GM21515 (cell line): Measurements from ENCODE around the gene POLDIP3.
"Not testable (repeated sequence)": the region's sequence is repeated elsewhere in the genome, so short reads cannot be mapped to it uniquely, and the experiment has no call there.

Experiments used
- ATAC-seq: cut with Tn5 transposase; IDR thresholded peaks from one replicate; pipeline ENCODE4 v1.9.1; 2021; ENCODE audit not compliant: unreplicated experiment

POLDIP3 gene

GRCh38 chr22:42561856-42562255, 52.8 kb downstream of the POLDIP3 start:
- no peak for ATAC-seq

DNA sequence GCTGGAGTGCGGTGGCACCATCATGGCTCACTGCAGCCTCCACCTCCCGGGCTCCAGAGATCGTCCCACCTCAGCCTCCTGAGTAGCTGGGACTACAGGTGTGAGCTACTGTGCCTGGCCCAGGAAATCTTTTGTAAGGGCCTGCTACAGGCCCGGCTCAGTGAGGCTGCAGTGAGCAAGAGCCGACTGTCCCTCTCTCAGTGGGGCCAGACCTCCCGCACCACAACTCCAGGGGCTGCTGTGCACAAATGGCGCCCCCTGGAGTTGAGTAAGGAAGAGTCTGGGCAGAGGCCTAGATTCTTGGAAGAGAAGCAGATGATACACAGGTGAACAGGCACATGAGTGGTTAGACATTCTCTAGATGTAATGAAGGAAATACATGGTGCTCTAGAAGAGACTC, 53.9 kb downstream of the POLDIP3 start:
- ATAC-seq = no peak

DNA sequence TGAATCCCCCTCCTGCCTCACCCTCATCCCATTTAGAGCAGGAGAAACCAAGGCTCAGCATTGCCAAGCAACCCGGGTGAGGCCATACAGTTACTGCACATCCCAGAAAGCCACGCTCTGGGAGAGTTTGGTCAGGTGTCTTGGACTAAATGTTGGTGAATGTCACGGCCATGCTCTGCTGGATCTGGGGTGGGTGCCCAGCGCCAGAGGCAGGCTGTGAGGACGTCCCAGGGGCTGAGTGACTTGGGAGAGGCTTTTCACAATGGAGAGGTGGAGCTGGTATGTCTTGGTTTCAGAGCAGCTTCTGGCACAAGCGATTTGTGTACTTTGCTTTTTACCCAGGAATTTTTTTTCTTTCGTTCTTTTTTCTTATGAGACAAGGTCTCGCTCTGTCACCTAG, 54.3 kb downstream of the POLDIP3 start:
- ATAC-seq = no peak

GRCh38 chr22:42553475-42554361, 61.0 kb downstream of the POLDIP3 start, which contains the start of gene SERHL2:
TSS of gene SERHL2 (plus strand) at chr22:42553956. CDS start at chr22:42554021, 65 bp downstream.
- ATAC-seq = peak; percentile 57

DNA sequence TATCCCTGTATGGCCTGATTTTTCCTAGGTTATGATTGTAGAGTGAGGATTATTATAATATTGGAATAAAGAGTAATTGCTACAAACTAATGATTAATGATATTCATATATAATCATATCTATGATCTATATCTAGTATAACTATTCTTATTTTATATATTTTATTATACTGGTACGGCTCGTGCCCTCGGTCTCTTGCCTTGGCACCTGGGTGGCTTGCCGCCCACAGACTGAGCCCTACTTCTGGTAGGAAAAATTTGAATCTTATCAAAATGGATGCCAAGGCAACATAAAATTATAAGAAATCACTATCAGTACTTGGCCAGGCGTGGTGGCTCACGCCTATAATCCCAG, 62.4 kb downstream of the POLDIP3 start:
- not testable (repeated sequence) for ATAC-seq

DNA sequence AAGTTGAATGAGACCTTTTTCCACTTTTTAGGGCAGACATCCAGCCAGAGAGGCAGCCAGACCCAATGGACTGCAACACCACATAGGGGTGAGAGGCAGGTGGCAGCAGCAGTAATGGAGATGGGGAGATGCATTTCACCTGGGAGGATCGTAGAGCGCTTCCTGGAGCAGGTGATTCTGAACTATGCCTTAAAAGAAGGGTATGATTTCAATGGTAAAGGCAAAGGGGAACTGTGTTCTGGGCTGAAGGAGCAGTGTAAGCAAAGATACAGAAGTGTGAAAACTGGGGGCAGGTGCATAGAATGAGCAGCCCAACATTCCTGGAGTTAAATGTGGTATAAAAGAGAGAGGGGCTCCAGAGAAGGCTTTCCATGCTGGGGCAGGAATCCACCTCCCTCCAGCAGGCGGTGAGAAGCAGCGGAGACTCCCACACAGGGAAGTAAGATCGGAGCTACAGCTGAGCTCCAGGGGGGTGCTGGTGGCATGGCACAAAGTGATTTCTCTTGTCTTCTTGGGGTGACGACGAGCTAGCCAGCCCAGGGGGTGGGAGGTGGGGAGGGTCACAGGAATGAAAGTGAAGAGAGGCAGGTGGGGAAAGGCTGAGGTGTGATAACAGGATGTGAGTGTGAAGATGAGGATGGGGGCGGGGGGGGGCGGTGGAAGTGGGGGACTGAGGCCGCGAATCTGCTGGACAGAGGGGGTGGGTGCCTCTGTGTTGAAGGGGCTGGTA, 65.2 kb downstream of the POLDIP3 start:
- no peak for ATAC-seq

- ATAC-seq = no peak
Measured at GRCh38 chr22:42548597-42549330, 65.9 kb downstream of the POLDIP3 start.

DNA sequence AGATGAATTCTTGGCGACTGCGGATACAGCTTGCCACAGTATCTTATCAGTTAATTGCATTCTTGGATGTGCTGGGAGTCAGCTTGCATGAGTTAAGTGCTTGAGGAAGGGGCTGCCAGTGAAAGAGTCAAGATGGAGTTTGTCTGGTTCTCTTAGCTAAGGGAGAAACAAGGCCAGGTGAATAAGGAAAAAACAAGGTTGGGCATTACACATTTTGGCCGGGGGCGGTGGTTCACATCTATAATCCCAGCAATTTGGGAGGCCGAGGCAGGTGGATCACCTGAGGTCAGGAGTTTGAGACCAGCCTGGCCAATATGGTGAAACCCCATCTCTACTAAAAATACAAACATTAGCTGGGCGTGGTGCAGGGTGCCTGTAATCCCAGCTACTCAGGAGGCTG, 66.6 kb downstream of the POLDIP3 start:
- not testable (repeated sequence) for ATAC-seq

DNA sequence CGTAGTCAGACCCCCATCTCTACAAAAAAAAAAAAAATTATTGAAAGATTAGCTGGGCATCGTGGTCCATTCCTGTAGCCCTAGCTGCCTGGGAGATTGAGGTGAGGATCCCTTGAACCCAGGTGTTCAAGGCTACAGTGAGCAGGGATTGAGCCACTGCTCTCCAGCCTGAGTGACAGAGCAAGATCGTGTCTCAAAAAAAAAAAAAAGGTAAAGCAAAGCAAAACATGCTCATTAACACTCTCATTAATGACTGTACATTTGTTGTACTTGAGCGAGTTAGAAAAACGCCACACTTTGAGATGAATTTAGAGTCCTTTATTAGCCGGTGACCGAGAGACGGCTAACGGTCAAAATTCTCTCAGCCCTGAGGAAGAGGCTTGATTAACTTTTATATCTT, 67.1 kb downstream of the POLDIP3 start:
- ATAC-seq = no peak

- ATAC-seq = no peak
Measured at GRCh38 chr22:42544686-42545085, 70.0 kb downstream of the POLDIP3 start.

GRCh38 chr22:42539236-42539771, 75.4 kb downstream of the POLDIP3 start:
- ATAC-seq = not testable (repeated sequence)

GRCh38 chr22:42537199-42537831, 77.4 kb downstream of the POLDIP3 start:
- ATAC-seq = not testable (repeated sequence)

DNA sequence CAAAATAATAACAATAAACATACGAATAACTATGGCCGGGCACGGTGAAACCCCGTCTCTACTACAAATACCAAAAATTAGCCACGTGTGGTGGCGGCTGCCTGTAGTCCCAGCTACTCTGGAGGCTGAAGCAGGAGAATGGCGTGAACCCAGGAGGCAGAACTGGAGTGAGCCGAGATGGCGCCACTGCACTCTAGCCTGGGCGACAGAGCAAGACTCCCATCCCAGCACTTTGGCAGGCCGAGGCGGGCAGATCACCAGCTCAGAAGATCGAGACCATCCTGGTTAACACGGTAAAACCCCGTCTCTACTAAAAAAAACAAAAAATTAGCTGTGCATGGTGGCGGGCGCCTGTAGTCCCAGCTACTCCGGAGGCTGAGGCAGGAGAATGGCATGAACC, 78.0 kb downstream of the POLDIP3 start:
- ATAC-seq = not testable (repeated sequence)

DNA sequence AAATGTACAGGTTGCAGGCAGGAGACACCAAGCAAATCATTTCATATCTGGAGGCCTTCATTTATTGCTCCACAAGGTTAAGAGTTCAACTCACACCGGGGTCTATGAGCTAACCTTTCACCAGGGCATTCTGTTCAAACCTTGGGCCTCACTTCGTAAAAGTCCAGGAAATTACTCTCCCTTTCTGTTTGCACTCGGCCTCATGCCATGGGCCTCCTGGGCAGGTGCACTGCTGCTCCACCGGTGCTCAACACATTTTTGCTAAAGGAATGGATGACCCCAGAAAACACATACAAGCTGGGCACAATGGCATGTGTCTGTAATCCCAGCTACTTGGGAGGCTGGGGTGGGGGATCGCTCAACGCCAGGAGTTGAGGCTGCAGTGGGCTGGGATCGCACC, 78.5 kb downstream of the POLDIP3 start:
- no peak for ATAC-seq

DNA sequence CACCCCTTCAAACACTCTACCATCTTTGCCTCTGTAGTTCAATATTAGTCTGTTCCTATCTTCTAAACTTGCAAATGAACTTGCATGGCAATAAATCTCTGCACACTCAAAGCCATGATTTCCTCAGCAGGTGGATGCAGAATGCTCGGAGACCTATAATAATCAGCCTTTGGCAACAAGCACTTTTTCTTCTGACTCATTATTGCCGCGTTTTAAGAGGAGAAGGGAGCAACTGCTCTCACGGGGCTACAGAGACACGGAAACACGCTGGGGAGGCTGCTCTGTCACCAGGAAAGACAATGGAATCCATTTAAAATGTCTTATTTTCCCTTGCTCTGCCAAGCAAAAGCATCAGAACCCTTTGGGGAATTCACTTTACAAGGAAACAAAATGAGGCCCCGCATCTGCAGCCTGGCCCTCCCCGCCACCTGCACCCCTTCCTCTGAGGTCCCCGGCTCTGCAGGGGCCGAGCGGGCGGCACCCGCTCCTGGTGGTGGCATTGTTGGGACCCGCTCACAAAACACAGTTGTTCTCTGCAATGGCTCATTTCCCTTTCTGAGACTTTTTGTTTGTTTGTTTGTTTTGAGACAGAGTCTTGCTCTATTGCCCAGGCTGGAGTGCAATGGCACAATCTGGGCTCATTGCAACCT, 79.5 kb downstream of the POLDIP3 start:
- not testable (repeated sequence) for ATAC-seq
